ENCODE measurements around the gene VASH1.
A peak's percentile ranks its signal among the peaks of the same experiment; 100 is the strongest.
"Not testable (repeated sequence)": the region's sequence is repeated elsewhere in the genome, so short reads cannot be mapped to it uniquely, and the experiment has no call there.

Gene VASH1

DNA sequence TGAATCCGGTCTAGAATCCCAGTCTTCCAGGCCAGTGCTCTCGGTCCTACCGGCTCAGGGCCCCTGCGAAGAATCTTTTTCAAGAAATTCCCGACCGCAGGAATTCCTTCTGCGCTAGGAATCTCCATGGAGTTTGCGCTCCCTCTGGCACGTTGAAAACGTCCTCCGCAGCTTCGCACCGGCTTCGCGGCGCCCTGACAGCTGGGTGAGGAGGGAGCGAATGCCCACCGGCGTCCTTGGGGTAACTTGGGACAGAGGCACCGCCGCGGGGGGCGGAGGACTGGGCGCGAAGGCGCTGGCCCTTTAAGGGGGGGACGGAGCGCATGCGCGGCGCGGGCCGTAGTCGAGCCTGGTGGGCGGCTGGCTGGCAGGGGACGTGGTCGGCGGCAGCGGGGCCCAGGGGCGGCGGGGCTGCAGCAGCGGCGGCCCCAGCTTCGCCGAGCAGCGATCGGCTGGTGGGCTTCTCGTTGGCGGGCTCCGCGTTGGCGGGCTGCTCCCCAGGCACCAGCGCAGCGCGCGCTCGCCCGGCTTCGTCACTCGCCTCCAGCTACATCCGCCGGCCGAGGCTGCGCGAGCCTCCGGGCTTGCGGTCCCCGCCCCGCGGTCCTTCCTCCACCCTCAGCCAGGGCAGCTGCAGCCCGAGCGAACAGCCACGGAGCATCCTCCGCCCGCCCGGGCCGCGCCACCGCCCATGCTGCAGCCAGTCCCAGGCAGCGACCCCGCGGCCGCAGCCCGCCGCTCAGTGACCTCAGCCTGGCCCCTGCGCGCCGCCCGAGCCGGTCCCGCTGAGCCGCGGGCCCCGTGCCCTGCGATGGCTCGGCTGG is at the start of gene VASH1:
TSS of gene VASH1 (plus strand) at position 333 of the 824 bp plus-strand sequence. CDS start 1,354 bp downstream, outside the sequence.
- peak; percentile 52 to 55 for DNase-seq (ENCODE audit: low read depth in 2 of 2)

DNA sequence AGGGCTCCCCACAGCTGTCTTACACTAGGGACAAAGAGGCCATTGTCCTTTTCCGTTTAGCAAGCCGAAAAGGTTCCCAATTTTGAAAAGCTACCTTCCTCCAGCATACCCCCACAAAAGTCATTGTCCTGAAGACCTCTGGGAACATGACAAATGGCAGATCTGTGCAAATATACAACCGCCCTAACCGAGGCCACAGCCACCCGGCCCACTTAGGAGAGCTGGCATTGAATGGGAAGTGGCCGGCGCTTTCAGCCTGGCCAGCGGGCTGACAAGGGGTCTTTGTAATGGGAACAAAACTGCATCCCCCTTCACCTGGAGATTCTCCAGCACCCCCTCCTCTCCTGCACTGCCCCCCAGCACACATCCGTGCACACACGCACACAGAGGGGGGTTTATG is 48.1 kb upstream of the VASH1 start:
- DNase-seq (ENCODE audit: low read depth in 2 of 2), result no peak

DNA sequence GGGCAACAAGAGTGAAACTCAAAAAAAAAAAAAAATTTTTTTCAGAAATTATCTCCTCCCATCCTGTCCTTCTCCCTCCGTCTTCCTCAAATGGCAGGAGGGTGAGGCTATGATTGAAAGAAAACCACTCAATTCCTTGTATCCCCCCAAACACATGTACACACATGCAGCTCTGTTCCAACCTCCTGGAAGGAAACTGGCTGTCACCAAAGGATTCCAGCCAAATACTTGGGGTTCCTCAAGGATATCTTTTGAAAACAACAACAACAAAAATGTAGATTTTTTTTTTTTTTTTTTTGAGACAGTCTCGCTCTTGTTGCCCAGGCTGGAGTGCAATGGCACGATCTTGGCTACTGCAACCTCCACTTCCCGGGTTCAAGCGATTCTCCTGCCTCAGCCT is 46.8 kb upstream of the VASH1 start:
- DNase-seq (ENCODE audit: low read depth in 2 of 2), result no peak

DNA sequence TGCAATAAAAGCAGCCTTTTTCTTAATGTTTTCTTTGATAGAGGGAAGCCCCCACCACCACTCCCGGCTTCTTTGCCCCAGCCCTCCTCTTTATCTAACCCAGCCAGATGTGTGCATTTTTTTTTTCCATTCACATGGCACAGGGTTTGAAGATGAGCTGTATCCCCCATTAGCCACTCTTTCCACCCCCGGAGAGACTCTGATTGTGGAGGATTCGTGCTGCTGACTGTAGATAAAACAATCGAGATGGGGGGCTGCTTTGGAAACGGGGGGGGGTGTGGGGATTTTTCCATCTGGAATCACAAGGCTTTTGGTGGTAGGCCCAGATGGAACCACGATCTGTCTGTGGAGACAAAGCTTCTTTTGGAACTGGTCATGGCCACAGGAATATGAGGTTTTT is 46.2 kb upstream of the VASH1 start:
- no peak for DNase-seq (ENCODE audit: low read depth in 2 of 2)

DNA sequence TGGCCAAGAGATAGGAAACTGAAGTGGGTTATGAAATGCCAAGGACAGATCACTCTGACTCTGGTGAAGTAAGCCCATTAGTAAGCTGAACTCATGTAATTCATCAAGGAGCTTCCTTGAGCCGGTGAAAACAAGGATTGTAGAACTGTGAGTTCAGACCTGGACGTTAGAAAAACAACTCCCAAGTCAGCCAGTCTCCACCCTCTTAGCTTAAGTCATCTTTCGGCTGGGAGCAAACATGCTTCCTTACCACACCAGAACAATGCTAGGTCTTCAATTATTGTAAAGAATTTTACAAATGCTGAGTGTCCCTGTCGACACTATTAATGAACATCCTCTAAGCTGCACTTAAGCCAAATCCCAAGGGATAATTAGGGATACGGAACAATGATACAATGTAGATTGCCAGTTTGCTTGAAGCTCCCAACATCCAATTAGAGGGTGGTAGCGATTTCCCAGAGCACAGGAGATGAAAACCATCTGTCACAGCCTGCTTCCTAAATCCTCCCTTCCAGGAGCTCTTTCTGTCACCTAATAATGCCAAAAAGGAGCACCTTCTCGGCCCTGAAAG is 45.7 kb upstream of the VASH1 start:
- DNase-seq (ENCODE audit: low read depth in 2 of 2), result no peak

DNA sequence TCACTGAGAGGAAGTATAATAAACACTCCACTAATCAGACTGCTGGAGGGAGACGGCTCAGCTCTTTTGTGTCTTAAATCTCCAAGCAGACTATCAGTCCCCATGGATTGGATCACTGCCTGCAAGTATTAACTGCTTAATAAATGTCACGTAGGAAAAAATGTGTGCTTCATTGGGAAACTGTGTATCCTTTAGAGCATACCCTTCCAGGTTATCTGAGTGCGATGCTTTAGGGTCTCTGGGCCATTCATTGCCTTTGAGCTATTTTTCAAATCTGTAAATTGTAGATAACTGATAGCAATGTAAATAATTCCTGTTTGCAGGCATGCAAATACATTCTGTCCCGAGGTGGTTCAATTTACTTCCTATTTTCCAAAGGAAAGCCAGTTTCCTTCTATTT is 45.0 kb upstream of the VASH1 start:
- no peak for DNase-seq (ENCODE audit: low read depth in 2 of 2)

DNA sequence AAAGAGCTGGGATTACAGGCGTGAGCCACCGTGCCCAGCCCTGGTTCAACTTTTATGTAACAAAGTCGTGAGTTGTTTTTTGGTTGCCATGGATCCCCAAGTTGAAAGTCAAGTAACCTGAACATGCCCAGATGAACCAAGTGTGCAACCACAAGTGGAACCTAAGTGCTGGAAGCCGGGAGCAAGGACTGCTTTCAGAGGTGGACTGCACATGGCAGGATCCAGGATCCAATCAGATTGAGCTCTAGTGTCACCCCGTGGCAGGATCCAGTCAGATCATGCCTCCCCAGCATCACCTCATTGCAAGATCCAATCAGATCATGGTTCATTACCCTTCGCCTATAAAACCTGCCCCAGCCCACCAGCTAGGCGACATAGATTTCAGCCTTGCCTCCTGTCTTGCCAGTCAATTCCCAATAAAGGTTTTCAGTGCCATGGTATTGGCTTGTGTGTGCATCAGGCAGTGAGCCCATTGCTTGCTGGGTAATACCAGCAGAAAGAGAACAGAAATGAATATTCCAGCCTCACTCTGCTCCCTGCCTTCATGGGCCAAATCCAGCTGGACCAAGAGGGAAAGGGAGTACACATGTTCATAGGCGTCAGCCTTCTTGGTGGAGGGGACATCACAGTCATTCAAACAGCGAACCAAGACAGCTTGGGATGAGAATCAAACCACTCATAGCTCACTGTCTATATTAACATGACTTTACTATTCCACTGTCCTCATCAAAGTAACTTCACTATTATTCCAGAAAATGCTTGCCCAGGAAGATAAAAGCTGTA is 43.6 kb upstream of the VASH1 start:
- no peak for DNase-seq (ENCODE audit: low read depth in 2 of 2)

DNA sequence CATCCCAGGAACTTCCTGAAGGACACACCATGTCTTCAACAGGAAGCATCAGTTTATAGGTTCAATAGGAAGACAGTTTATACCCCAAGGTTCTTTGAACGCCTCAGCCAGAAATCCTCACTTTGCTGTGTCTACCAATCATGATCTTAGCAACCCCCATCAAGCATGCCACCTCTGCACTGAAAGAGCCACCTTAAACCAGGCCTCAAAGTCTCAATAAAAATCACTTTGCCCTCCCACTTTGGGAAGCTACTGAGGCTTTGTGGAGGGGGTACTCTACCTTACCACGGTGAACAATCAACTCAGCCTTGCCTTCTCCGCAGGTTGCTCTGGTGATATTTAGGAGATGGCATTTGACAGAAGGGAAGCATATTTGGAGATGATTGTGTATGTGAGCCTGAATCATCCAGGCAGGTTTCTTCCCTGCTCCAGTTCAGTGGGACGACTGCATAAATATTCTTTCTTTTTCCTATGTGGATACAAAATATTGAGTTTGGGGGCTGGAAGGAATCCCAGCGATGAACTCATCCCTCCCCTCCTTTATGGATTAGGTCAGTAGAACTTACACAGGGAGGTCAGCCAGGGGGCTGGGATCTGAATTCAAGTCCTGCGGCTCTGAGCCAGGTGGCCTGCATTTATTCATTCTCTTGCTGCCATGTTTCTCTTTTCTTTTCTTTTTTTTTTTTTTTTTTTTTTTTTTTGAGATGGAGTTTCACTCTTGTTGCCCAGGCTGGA is 42.8 kb upstream of the VASH1 start:
- DNase-seq (ENCODE audit: low read depth in 2 of 2), result no peak

DNA sequence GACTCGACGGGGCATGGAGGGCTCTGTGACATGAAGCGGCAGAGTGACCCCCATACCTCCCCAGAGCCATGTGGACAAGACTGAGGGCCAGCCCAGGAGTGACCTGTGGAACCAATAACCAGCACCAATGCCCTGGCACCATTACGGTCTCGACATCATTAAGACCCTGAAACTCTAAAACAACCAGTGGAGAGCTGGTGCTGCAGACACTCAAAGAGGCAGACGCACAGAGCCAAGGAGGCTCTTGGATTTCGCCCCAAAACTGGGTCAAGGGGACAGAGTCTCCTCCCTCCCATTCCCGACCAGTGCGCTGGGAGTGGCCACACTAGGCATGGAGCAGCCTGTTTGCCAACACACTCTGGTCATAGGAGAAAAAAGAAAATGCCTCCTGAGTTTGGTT is 41.6 kb upstream of the VASH1 start:
- no peak for DNase-seq (ENCODE audit: low read depth in 2 of 2)

DNA sequence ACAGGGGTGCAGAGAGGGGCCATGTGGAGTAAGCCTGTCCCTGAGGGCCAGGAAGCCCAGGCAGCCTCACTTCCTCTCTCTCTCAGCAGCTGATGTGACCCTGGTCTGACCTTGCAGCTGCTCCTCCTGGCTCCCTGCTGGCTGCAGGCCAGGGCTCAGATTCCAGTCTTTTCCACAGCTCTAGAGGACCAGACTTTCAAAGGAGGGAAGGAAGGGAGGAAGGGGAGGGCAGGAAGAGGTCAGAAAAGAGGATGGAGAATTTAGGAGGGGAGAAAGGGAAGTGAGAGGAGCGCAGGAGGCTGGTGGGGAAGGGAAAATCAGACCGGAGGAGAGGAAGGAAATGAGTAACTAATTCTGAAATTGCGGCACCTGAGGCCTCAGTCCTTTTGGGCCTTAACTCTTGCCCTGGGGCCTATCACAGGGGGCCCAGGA is 40.9 kb upstream of the VASH1 start:
- no peak for DNase-seq (ENCODE audit: low read depth in 2 of 2)

DNA sequence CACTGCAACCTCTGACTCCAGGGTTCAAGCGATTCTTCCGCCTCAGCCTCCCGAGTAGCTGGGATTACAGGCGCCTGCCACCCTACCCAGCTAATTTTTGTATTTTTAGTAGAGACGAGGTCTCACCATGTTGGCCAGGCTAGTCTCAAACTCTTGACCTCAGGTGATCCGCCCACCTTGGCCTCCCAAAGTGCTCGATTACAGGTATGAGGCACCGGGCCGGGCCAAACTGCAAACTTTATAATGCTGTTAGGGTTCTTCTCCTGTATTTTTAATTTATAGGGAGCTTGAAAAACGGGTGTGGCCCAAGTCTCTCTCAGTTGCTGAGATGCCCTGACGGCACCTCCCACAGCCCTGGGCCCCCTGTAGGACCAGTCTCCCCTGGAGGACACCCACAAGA is 39.8 kb upstream of the VASH1 start:
- DNase-seq (ENCODE audit: low read depth in 2 of 2), result not testable (repeated sequence)

DNA sequence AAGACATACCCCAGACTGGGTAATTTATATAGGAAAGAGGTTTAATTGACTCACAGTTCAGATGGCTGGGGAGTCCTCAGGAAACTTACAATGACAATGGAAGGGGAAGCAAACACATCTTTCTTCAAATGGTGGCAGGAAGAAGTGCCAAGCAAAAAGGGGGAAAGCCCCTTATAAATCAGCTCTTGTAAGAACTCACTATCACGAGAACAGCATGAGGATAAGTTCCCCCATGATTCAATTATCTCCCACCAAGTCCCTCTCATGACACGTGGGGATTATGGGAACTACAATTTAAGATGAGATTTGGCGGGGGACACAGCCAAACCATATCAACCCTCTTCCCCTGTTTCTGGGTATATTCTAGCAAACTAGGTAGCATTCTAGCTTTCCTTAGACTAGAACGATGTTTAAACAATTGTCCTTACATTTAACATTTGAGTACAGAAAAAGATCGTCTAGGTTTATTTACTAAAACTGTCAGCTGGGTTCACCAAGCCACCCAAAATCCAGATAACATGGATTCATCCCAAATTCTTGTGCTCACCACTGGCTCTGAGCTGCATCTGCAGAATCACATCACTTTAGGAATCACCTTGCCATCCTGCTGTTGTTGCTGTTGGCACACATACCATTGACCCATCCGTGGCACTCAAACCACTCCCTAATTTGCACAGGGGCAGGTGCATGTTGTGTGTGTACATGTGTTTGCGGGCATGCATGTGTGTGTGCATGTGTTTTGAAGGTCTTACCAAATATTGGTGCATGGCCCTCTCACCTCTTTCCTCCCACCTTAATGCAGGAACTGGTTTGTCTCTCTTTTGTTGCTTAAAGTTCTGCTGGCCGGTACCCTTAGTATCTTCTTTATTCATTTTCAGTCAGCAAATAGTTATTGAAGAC is 36.4 kb upstream of the VASH1 start:
- DNase-seq (ENCODE audit: low read depth in 2 of 2), result no peak

DNA sequence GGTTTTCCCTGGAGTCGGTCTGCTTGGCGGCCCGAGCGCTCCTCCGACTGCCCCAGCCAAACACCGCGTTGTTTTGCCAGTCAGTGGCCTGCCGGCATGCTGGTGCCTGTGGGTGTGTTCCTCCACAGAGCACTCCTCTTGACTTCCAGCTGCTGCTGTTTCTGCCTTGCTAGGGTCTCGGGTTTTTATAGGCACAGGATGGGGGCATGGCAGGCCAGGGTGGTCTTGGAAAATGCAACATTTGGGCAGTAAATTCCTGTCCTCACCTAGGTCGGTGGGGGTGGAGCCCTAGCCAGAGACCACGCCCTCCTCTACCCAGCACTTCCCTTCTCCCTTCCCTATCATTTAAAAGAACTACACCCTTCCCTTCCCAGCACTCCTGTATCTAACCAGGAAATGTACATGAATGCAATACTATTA is 34.7 kb upstream of the VASH1 start:
- DNase-seq (ENCODE audit: low read depth in 2 of 2), result no peak

DNA sequence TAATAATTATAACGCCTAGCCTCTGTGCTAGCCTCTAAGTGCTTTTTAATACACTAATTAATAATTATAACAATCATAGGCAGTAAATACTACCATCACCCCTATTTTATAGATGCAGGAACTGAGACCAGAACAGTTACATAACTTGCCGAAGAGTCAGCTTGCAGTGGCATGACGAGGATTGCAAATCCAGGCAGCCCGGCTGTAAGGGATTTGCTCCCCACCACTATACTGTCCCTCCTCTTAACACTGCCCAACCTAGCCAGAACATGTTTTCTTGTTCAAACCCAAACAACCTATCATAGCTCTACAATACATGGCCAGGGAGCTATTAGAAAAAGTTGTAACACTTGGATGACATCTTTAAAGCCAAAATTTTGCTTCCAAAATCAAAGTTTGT is 33.9 kb upstream of the VASH1 start:
- DNase-seq (ENCODE audit: low read depth in 2 of 2), result no peak

DNA sequence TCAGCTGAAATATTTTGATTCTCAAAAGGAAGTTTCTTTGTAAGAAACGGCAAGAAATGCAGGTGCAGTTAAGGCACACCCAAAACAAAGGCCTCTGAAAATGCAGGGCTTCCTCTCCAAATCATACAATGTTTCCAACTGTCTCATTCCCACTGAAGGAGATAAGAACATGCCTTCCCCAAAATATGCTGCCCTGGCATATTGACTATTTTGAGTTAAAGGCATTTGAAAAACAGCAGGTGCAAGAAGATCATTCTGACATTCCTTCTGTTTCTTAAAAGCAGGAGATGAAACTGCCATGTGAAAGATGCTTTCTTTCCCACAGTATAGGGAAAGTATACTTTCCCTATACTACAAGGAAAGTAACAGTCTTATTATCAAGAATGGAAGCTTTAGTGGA is 33.4 kb upstream of the VASH1 start:
- no peak for DNase-seq (ENCODE audit: low read depth in 2 of 2)

DNA sequence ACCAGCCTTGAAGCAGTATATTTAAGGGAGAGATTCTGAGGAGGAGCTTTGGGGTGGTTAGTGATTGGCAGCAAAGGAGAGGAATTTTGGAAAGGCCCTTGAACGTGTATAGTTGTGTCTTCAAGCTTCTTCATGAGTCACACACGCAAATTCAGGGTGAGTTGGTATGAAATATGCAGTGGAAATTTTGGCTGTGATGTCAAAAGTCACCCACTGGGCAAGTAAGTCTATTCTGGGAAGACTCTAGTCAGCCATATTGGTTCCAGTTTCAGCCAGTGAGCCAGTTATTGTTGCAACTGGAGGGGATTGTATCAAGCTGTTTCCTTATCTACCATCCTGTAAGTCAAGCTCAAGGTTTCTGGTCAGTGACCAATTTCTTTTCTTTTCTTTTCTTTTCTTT is 32.0 kb upstream of the VASH1 start:
- no peak for DNase-seq (ENCODE audit: low read depth in 2 of 2)

DNA sequence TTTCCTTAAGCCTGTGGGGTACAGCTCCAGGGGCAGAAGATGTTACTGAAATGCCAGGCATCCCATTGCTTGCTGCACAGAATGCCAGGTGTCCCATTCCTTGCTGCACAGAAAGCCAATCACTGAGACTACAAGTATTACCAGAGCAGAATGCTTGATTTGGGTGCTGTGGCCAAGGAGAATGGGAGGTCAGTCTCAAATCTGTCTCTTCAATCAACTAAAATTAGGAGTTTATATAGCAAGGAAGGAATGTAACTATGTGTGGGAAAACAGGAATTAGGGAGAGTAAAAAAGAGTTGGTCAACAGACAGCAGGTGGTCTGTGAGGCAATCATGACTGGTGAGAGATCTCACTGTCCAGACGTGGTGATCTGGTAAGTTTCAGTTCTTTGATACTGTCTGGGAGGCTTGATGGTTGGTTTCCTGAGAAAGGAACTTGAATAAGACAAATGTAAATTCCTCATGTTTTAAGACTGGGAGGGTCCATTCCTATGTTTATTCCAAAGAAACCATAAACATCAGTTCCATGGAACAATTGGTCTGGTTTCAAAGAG is 31.2 kb upstream of the VASH1 start:
- no peak for DNase-seq (ENCODE audit: low read depth in 2 of 2)

DNA sequence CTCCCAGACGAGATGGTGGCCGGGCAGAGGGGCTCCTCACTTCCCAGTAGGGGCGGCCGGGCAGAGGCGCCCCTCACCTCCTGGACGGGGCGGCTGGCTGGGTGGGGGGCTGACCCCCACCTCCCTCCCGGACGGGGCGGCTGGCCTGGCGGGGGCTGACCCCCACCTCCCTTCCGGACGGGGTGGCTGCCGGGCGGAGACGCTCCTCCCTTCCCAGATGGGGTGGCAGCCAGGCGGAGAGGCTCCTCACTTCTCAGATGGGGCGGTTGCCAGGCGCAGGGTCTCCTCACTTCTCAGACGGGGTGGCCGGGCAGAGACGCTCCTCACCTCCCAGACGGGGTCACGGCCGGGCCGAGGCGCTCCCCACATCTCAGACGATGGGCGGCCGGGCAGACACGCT is 26.8 kb upstream of the VASH1 start:
- DNase-seq (ENCODE audit: low read depth in 2 of 2), result not testable (repeated sequence)

DNA sequence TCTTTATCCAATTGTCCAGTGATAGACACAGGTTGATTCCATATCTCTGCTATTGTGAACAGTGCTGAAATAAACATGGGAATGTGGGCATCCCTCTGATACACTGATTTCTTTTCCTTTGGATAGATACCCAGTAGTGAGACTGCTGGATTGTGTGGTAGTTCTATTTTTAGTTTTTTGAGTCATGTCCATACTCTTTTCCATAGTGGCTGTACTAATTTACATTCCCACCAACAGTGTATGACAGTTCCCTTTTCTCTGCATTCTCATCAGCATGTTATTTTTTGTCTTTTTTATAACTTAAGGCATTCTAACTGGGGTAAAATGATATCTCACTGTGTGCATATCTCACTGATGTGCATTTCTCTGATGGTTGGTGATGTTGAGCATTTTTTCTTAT is 24.8 kb upstream of the VASH1 start:
- DNase-seq (ENCODE audit: low read depth in 2 of 2), result no peak

DNA sequence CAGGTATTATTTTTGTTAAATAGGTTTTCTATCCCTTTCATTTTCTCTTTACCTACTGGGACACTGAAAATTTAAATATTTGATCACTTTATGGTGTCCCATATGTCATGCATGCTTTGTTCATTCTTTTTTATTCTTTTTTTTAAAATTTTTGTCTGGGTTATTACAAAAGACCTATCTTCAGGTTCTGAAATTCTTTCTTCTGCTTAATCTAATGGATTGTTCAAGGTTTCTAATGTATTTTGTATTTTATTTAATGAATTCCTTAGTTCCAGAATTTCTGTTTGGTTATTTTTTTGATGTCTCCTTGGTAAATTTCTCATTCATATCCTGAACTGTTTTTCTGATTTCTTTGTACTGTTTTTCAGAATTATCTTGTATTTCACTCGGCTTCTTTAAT is 20.2 kb upstream of the VASH1 start:
- no peak for DNase-seq (ENCODE audit: low read depth in 2 of 2)

DNA sequence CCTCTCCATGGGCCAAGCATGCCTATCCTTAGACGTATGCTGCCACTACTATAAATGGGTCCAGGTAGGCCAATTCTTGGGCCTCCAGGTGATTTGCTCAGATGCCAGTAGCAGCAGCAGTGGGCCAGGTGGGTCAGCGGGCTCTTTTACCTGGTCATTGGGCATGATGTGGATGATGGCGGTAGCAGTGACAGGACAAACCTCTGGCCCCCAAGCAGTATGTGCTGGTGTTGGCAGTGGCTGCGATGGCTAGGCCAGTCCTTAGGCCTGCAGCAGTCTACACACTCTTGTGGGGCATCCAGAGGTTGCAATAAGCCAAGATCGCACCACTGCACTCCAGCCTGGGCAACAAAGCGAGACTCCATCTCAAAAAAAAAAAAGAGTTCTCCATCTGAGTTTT is 19.1 kb upstream of the VASH1 start:
- DNase-seq (ENCODE audit: low read depth in 2 of 2), result no peak
